C4-2B (cell line): ENCODE measurements around the gene MADD.

Source experiments
- ZFX ChIP-seq: fragments of 450-650 bp; IDR thresholded peaks from 2 replicates; pipeline ENCODE4 v1.6.1; 2017
- TF ChIP-seq, protein P1 (sequence below): fragments of 450-650 bp; conservative IDR thresholded peaks from 2 replicates; pipeline ENCODE4 v1.5.1; 2017; ENCODE audit warnings: mild to moderate bottlenecking

- TF ChIP-seq, protein P1, sequence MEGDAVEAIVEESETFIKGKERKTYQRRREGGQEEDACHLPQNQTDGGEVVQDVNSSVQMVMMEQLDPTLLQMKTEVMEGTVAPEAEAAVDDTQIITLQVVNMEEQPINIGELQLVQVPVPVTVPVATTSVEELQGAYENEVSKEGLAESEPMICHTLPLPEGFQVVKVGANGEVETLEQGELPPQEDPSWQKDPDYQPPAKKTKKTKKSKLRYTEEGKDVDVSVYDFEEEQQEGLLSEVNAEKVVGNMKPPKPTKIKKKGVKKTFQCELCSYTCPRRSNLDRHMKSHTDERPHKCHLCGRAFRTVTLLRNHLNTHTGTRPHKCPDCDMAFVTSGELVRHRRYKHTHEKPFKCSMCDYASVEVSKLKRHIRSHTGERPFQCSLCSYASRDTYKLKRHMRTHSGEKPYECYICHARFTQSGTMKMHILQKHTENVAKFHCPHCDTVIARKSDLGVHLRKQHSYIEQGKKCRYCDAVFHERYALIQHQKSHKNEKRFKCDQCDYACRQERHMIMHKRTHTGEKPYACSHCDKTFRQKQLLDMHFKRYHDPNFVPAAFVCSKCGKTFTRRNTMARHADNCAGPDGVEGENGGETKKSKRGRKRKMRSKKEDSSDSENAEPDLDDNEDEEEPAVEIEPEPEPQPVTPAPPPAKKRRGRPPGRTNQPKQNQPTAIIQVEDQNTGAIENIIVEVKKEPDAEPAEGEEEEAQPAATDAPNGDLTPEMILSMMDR: no peak
- TF ChIP-seq ZFX: no peak
These were observed 5.4 kb upstream of the MADD start for GRCh38 chr11:47264521-47264920.
